Calu3 (cell line): Measurements from ENCODE around the gene AURKA. TPM values are rescaled to one million over a fixed set of nuclear protein-coding genes. Genes with fewer than 3 reads are reported as not detected.
A peak's percentile ranks its signal among the peaks of the same experiment; 100 is the strongest.
"Not testable (repeated sequence)": the region's sequence is repeated elsewhere in the genome, so short reads cannot be mapped to it uniquely, and the experiment has no call there.

Experiments used
- BruUV-seq: library from RNA; stranded (reverse); fragments of 400-500 nt; replicated peaks from 2 replicates; lab custom pipeline; 2021; lab: Mats Ljungman, UMichigan
- CTCF ChIA-PET: fragments of 300-600 bp; sonication (Branson Sonifier 250); formaldehyde crosslinking; loops from one replicate; lab custom pipeline; 2022; ENCODE audit warnings: antibody characterized with exemption; lab: Charles Lee
- DNase-seq: peaks from one replicate; pipeline ENCODE4 v3.0.0; 2022
- H3K27ac Mint-ChIP-seq: one replicate; pipeline ENCODE4 v1.8.0; 2022; ENCODE audit warnings: mixed read lengths; ENCODE audit not compliant: unreplicated experiment
- H3K27me3 Mint-ChIP-seq: one replicate; pipeline ENCODE4 v1.8.0; 2022; ENCODE audit warnings: mixed read lengths; ENCODE audit not compliant: unreplicated experiment
- H3K36me3 Mint-ChIP-seq: one replicate; pipeline ENCODE4 v1.8.0; 2022; ENCODE audit warnings: mild to moderate bottlenecking, moderate library complexity, mixed read lengths; ENCODE audit not compliant: insufficient read depth, unreplicated experiment
- H3K4me1 Mint-ChIP-seq: one replicate; pipeline ENCODE4 v1.8.0; 2022; ENCODE audit warnings: mild to moderate bottlenecking, low read depth, mixed read lengths; ENCODE audit not compliant: unreplicated experiment
- H3K4me3 Mint-ChIP-seq: one replicate; pipeline ENCODE4 v1.8.0; 2022; ENCODE audit warnings: mild to moderate bottlenecking, low read depth, moderate library complexity, mixed read lengths; ENCODE audit not compliant: unreplicated experiment
- H3K9me3 Mint-ChIP-seq: one replicate; pipeline ENCODE4 v1.8.0; 2022; ENCODE audit warnings: low read depth, mixed read lengths; ENCODE audit not compliant: unreplicated experiment
- intact Hi-C: fragments of 100-400 bp; cut with micrococcal nuclease; formaldehyde crosslinking; loops from one replicate; pipeline ENCODE4 v1.10.0; 2022; ENCODE audit not compliant: unreplicated experiment
- total RNA-seq: library from RNA; stranded (reverse); gene quantifications from 2 replicates; pipeline ENCODE4 v1.2.3, GENCODE V29; 2022
- TF ChIP-seq, protein P1 (sequence below): fragments of 200-600 bp; IDR thresholded peaks from one replicate; pipeline ENCODE4 v1.8.0; 2022; ENCODE audit warnings: antibody characterized with exemption; ENCODE audit not compliant: unreplicated experiment

Gene AURKA
- total RNA-seq, 1 experiment from 2014 or later = 73.8 TPM

DNA sequence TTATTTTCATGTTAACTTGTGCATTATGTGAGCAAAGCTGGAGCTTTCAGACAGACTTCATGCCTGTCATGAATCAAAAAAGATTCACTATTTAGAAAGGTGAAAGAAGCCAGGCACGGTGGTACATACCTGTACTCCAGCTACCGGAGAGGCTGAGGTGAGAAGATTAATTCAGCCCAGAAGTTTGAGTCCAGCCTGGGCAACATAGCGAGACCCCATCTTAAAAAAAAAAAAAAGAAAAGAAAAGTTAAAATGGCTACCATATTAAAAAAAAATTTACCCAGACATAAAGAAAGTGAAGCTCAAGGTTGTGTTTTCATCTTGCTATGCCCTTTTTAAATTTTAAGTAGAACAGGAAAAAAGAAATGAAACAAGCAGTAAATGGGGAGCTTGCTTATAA lies 20.9 kb upstream of the AURKA start:
- H3K36me3 Mint-ChIP-seq = peaks cover 7% of the 10 kb centered on the region
- no peak for DNase-seq
- no peaks in the 10 kb centered on the region for H3K9me3 Mint-ChIP-seq
- H3K4me3 Mint-ChIP-seq = no peak overlapping the region
- BruUV-seq = no TSS peak
- TF ChIP-seq, protein P1, sequence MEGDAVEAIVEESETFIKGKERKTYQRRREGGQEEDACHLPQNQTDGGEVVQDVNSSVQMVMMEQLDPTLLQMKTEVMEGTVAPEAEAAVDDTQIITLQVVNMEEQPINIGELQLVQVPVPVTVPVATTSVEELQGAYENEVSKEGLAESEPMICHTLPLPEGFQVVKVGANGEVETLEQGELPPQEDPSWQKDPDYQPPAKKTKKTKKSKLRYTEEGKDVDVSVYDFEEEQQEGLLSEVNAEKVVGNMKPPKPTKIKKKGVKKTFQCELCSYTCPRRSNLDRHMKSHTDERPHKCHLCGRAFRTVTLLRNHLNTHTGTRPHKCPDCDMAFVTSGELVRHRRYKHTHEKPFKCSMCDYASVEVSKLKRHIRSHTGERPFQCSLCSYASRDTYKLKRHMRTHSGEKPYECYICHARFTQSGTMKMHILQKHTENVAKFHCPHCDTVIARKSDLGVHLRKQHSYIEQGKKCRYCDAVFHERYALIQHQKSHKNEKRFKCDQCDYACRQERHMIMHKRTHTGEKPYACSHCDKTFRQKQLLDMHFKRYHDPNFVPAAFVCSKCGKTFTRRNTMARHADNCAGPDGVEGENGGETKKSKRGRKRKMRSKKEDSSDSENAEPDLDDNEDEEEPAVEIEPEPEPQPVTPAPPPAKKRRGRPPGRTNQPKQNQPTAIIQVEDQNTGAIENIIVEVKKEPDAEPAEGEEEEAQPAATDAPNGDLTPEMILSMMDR = no peak
- no peak overlapping the region for H3K27ac Mint-ChIP-seq
- CTCF ChIA-PET = no interaction called here
- no peaks in the 10 kb centered on the region for H3K27me3 Mint-ChIP-seq
- intact Hi-C loops = no loop called here
- no peaks in the 10 kb centered on the region for H3K4me1 Mint-ChIP-seq

DNA sequence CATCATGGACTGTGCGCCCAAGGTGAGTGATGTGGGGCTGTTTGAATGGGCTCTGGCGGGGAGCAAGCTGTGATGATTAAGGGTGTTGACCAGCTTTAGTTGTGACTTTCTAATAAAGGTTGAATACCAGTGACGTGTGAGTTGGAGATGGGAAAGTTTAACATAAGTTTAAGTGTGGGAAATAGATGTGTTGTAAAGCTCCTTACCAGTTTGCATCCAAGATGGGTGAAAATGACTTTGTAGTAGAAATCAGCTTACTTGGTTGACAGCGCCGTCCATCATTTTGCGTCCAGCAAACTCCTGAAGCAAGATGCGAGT lies 20.4 kb upstream of the AURKA start:
- no peak overlapping the region for H3K4me3 Mint-ChIP-seq
- CTCF ChIA-PET = no interaction called here
- no TSS peak for BruUV-seq
- TF ChIP-seq, protein P1 = no peak
- H3K27ac Mint-ChIP-seq = no peak overlapping the region
- H3K36me3 Mint-ChIP-seq = peaks cover 9% of the 10 kb centered on the region
- H3K4me1 Mint-ChIP-seq = no peaks in the 10 kb centered on the region
- H3K9me3 Mint-ChIP-seq = no peaks in the 10 kb centered on the region
- DNase-seq = no peak
- intact Hi-C loops = no loop called here
- H3K27me3 Mint-ChIP-seq = no peaks in the 10 kb centered on the region

DNA sequence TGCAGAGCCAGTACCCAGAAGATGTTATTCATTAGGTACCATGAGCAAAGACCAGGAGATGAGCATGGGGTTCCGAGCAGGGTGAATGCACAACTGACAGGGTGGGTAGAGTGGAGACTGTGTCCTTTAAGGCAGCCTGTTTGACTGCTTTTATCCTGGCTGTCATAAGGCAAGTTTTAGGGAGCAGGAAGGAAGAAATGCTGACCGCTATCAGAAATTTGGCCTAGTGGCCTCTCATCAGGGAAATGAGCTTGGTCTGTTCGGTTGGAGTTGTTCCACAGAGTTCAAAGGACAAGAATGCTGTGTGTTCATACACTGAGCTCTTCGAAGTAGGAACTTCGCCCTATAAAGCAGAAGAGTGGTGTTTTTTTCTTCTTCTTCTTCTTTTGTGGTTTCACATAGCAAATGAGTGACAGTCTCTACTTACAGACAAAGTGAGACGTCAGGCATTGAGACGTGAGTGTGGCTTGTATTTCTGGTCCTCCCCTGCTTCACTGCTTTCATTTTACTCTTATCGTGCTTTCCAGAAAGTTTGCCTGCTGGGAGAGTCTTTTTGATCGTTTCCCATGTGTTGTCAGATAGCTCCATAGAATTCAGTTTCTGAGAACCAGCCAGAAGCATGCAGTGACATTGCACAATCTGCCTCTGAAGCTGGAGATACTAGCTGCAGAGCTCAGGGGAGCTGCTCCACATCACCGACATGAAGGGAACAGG lies 19.9 kb upstream of the AURKA start, which contains the start of gene CASS4:
Gene CASS4 (plus strand): TSS at position 502 of the 714 bp plus-strand sequence. CDS start 199 bp downstream, at position 701.
- no peaks in the 10 kb centered on the region for H3K9me3 Mint-ChIP-seq
- no peaks in the 10 kb centered on the region for H3K4me1 Mint-ChIP-seq
- peaks cover 14% of the 10 kb centered on the region for H3K36me3 Mint-ChIP-seq
- CTCF ChIA-PET = no interaction called here
- BruUV-seq = no TSS peak
- no peaks in the 10 kb centered on the region for H3K27me3 Mint-ChIP-seq
- peak within 1 kb of the TSS; percentile 31 for H3K27ac Mint-ChIP-seq
- no peak within 1 kb of the TSS for H3K4me3 Mint-ChIP-seq
- TF ChIP-seq, protein P1 = no peak
- intact Hi-C loops = no loop called here
- no peak for DNase-seq

DNA sequence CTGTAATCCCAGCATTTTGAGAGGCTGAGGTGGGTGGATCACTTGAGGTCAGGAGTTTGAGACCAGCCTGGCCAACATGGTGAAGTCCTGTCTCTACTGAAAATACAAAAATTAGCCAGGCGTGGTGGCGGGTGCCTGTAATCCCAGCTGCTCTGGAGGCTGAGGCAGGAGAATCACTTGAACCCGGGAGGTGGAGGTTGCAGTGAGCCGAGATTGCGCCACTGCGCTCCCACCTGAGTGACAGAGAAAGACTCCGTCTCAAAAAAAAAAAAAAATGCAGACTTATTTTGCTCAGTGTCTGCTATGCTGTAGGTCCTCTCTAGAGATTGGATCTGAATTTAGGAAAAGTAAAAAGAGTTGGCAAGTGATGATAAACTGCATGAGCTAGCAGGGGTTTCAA lies 19.3 kb upstream of the AURKA start:
- BruUV-seq, H3K4me1 Mint-ChIP-seq, intact Hi-C loops, DNase-seq, H3K27me3 Mint-ChIP-seq, CTCF ChIA-PET, H3K9me3 Mint-ChIP-seq, H3K4me3 Mint-ChIP-seq: not testable (repeated sequence)
- peak overlapping the region; percentile 31 for H3K27ac Mint-ChIP-seq
- H3K36me3 Mint-ChIP-seq = peaks cover 20% of the 10 kb centered on the region

DNA sequence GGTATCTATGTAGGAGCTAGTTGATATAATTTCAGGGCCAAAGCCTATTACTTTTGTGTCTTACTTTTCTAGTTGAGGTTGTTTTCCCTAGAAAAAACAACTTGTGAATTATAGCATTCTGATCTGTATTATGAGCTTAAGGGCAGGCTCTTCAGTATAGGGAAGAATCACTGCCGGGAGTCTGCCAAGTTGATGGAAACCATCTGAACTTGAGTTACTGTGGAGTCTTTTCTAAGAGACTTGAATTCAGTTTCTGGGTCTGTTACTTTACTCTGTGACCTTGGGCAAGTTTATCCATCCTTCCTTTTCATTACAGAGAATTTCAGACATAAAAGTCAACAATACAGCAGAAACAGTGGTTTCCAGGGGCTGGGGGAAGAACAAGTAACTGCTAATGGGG lies 17.9 kb upstream of the AURKA start:
- CTCF ChIA-PET = interaction anchor here (0.6 kb wide), 1 partner anchor 8 kb away, joined by 3 read pairs; no protein-coding TSS in a partner anchor
- H3K27ac Mint-ChIP-seq = no peak overlapping the region

More for the DNA sequence above, 17.9 kb upstream of the AURKA start:
- BruUV-seq = no TSS peak
- intact Hi-C loops = no loop called here
- TF ChIP-seq, protein P1 = no peak
- H3K36me3 Mint-ChIP-seq = peaks cover 31% of the 10 kb centered on the region
- no peaks in the 10 kb centered on the region for H3K27me3 Mint-ChIP-seq
- H3K4me3 Mint-ChIP-seq = no peak overlapping the region
- no peaks in the 10 kb centered on the region for H3K4me1 Mint-ChIP-seq
- H3K9me3 Mint-ChIP-seq = no peaks in the 10 kb centered on the region
- no peak for DNase-seq
